ENCODE results near the gene MANBA. TPM values are rescaled to one million over a fixed set of nuclear protein-coding genes. Genes with fewer than 3 reads are reported as not detected.

Gene MANBA
- total and polyA plus RNA-seq, 12 donors, result 21.5 to 84.1 (median 53.4) TPM

DNA sequence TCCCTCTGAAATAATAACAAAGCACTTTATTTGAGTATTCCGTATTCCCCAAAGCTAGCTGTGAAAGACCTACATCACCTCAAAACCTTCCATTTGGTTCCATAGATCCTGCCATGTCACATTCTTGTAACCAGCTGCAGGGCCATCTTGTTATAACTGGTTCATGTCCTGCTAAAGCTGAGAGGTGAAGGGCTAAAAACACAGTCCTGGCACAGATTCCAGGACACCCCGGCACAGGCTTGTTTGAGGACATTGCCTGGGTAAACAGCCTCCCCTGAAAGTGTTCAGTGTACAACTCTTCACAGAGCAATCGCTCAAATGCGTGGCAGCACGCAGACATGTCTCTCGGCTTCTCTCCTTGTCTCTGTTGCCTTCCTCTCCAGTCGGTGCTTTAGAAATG is 129.2 kb downstream of the MANBA start:
- peaks cover 0 to 5% of the 10 kb centered on the region in 2 donors for H3K36me3 ChIP-seq (replicated peaks in 1 of 2)
- 79 to 98% (median 82%) methylated on average over 7 of the region's 7 CpGs for WGBS, 4 donors
- H3K27me3 ChIP-seq, result no peaks in the 10 kb centered on the region
- no peak for DNase-seq
- no peaks in the 10 kb centered on the region for H3K9me3 ChIP-seq (replicated peaks in 1 of 3)
- TF ChIP-seq POLR2A (IDR thresholded peaks at IDR 0.05), result no peak
- TF ChIP-seq, protein P1, sequence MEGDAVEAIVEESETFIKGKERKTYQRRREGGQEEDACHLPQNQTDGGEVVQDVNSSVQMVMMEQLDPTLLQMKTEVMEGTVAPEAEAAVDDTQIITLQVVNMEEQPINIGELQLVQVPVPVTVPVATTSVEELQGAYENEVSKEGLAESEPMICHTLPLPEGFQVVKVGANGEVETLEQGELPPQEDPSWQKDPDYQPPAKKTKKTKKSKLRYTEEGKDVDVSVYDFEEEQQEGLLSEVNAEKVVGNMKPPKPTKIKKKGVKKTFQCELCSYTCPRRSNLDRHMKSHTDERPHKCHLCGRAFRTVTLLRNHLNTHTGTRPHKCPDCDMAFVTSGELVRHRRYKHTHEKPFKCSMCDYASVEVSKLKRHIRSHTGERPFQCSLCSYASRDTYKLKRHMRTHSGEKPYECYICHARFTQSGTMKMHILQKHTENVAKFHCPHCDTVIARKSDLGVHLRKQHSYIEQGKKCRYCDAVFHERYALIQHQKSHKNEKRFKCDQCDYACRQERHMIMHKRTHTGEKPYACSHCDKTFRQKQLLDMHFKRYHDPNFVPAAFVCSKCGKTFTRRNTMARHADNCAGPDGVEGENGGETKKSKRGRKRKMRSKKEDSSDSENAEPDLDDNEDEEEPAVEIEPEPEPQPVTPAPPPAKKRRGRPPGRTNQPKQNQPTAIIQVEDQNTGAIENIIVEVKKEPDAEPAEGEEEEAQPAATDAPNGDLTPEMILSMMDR (IDR thresholded peaks at IDR 0.05), result no peak
- intact Hi-C loops (cut with DNase I), result no loop called here
- H3K4me3 ChIP-seq, result no peak overlapping the region
- no peaks in the 10 kb centered on the region for H3K4me1 ChIP-seq (replicated peaks in 1 of 2)
- no peak overlapping the region for H3K27ac ChIP-seq

- Histone ChIP-seq H3K27me3 (no peaks in the 10 kb centered on the region), H3K4me3 (no peak overlapping the region), H3K27ac (no peak overlapping the region), H3K4me1 (replicated peaks in 1 of 2) (no peaks in the 10 kb centered on the region), H3K36me3 (replicated peaks in 1 of 2) (peaks cover 0 to 5% of the 10 kb centered on the region in 2 donors), H3K9me3 (replicated peaks in 1 of 3) (no peaks in the 10 kb centered on the region)
- intact Hi-C loops (cut with DNase I), result loop anchor here in 1 of 2 donors (10.0 kb wide), 1 partner anchor 465 kb away; the partner anchor contains the start of gene BDH2
- DNase-seq, result no peak
- 85 to 95% (median 91%) methylated on average over 13 of the region's 13 CpGs for WGBS, 4 donors
- TF ChIP-seq POLR2A (IDR thresholded peaks at IDR 0.05), result no peak
- TF ChIP-seq, protein P1 (IDR thresholded peaks at IDR 0.05), result no peak
These were observed 131.1 kb downstream of the MANBA start for GRCh38 chr4:102629673-102630072.

DNA sequence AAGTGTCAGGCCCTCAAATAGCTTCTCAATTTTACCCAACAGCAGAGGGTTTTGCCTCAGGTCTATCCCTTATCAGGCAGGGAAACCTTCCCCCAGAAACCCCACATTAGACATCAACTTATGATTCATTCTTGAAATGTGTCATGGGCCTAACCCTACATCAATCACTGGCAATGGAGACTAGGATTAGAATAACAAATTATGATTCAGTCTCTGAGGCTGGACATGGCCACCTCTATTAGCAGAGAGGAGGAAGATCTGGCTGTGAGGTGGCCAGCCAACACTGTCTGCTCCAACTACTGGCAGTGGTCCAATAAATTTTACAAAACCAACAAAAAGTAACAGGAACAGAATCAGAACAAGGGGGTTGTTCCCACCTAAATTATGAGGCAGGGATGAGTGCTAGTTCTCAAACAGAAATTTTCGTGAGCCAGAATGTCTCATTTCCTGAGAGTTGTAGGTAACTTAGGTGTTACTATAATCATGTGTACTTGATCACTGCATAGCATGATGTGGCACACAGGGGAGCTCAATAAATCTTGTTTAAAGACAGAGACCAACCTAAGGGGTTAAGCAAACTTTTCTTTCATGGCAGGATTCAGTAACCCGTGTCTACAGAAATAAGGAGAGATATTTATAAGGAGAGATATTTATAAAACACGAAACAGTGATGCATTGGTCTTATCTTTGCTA is 132.8 kb downstream of the MANBA start:
- Histone ChIP-seq H3K4me1 (replicated peaks in 1 of 2) (no peaks in the 10 kb centered on the region), H3K9me3 (replicated peaks in 1 of 3) (no peaks in the 10 kb centered on the region), H3K27ac (no peak overlapping the region), H3K27me3 (no peaks in the 10 kb centered on the region), H3K36me3 (replicated peaks in 1 of 2) (peaks cover 0 to 5% of the 10 kb centered on the region in 2 donors), H3K4me3 (no peak overlapping the region)
- 53 to 77% (median 59%) methylated on average over 3 of the region's 3 CpGs for WGBS, 4 donors
- TF ChIP-seq, protein P1 (IDR thresholded peaks at IDR 0.05), result no peak
- no peak for TF ChIP-seq POLR2A (IDR thresholded peaks at IDR 0.05)
- intact Hi-C loops (cut with DNase I), result loop anchor here in 1 of 2 donors (10.0 kb wide), 1 partner anchor 467 kb away; the partner anchor contains the start of gene BDH2
- no peak for DNase-seq

DNA sequence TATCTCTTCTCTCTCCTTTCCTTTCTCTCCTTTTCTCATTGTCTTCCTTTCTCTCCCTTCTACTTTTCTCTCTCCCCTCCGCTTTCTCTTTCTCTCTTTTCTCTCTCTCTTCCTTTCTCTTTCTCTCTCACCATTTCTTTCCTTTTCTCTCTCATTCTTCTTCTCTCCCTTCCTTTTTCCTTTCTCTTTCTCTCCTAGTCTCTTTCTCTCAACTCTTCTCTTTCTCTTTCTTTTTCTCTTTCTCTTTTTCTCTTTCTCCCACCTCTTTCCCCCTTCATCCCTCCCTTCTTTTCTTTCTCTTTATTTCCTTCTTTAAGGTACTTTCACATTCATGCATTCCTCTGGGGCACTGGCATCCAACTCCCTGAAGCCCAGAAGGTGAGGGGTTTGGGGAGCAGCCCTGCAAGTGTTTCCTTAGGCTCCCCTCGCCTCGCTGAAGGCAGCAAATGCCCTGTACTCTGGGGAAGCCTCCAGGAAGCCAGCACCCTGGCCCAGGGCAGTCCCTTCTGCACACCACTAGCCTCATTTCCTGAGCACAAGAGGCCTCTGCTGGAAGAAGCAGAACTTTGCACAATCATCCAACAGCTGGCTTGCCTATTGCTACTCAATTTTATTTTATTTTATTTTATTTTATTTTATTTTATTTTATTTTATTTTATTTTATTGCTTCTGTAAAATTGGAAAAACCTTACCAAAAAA is 135.4 kb downstream of the MANBA start:
- DNase-seq, result peak in 5 of 7 donors; percentile 31 to 49 (median 35)
- H3K36me3 ChIP-seq (replicated peaks in 1 of 2), result no peaks in the 10 kb centered on the region
- intact Hi-C loops (cut with DNase I), result loop anchor here in 1 of 2 donors (10.0 kb wide), 1 partner anchor 469 kb away; the partner anchor contains the start of gene BDH2
- H3K4me1 ChIP-seq (replicated peaks in 1 of 2), result no peaks in the 10 kb centered on the region
- no peaks in the 10 kb centered on the region for H3K9me3 ChIP-seq (replicated peaks in 1 of 3)
- WGBS, 4 donors, result 59 to 81% (median 68%) methylated on average over 3 of the region's 3 CpGs
- TF ChIP-seq, protein P1 (IDR thresholded peaks at IDR 0.05), result peak in 4 of 6 experiments; percentile 32 to 49 (median 42)
- no peak for TF ChIP-seq POLR2A (IDR thresholded peaks at IDR 0.05)
- no peak overlapping the region for H3K27ac ChIP-seq
- H3K27me3 ChIP-seq, result no peaks in the 10 kb centered on the region
- H3K4me3 ChIP-seq, result no peak overlapping the region

All from adrenal gland (tissue), 12 donors.